ENCODE measurements around the gene BABAM2. TPM values are rescaled to one million over a fixed set of nuclear protein-coding genes. Genes with fewer than 3 reads are reported as not detected.

The BABAM2 gene
- total and polyA plus RNA-seq, 10 of the 15 experiments (the other 5 are each of a cell fraction or from before 2014, with no cell fraction given), result 30.7 to 59.9 (median 44.5) TPM

GRCh38 chr2:28294451-28294850, 403.9 kb downstream of the BABAM2 start:
- SMC1A ChIA-PET (ENCODE audit: uncharacterized antibody, unreplicated experiment), result interaction anchor here (0.9 kb wide), 1 partner anchor 308 kb away, joined by 3 read pairs; no protein-coding TSS in a partner anchor
- no peaks in the 10 kb centered on the region for H3K36me3 ChIP-seq (ENCODE audit: control insufficient read depth in 2 of 2, insufficient read depth in 2 of 2, low read length in 1 of 2)
- no peaks in the 10 kb centered on the region for H3K79me2 ChIP-seq (ENCODE audit: control insufficient read depth, insufficient read depth, low read length)
- 94% methylated on average over 1 of the region's 1 CpG for WGBS (ENCODE audit: insufficient coverage, insufficient replicate concordance, low lambda C conversion rate, missing lambda C conversion rate)
- CTCF ChIA-PET, result no interaction called here
- TF ChIP-seq RUNX3 (IDR thresholded peaks at IDR 0.05; ENCODE audit: low read length) (no peak), SREBF2 (IDR thresholded peaks at IDR 0.05; ENCODE audit: low read length) (no peak), JUNB (IDR thresholded peaks at IDR 0.05) (no peak)
- TF ChIP-seq, protein P1, sequence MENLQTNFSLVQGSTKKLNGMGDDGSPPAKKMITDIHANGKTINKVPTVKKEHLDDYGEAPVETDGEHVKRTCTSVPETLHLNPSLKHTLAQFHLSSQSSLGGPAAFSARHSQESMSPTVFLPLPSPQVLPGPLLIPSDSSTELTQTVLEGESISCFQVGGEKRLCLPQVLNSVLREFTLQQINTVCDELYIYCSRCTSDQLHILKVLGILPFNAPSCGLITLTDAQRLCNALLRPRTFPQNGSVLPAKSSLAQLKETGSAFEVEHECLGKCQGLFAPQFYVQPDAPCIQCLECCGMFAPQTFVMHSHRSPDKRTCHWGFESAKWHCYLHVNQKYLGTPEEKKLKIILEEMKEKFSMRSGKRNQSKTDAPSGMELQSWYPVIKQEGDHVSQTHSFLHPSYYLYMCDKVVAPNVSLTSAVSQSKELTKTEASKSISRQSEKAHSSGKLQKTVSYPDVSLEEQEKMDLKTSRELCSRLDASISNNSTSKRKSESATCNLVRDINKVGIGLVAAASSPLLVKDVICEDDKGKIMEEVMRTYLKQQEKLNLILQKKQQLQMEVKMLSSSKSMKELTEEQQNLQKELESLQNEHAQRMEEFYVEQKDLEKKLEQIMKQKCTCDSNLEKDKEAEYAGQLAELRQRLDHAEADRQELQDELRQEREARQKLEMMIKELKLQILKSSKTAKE (IDR thresholded peaks at IDR 0.05; ENCODE audit: low read depth, poor library complexity, severe bottlenecking), result no peak
- POLR2A ChIA-PET, result no interaction called here
- RAD21 ChIA-PET (ENCODE audit: unreplicated experiment), result interaction anchor here (0.7 kb wide), 1 partner anchor 69 kb away, joined by 3 read pairs; no protein-coding TSS in a partner anchor
- intact Hi-C loops (cut with micrococcal nuclease; ENCODE audit: unreplicated experiment) (no loop called here), in situ Hi-C loops (cut with MboI) (no loop called here)
- H3K9me3 ChIP-seq (replicated peaks; ENCODE audit: control insufficient read depth, insufficient read depth, low read length), result no peaks in the 10 kb centered on the region
- H3K4me1 ChIP-seq (ENCODE audit: control insufficient read depth, insufficient read depth, low read length), result no peaks in the 10 kb centered on the region
- no peak overlapping the region for H2AFZ ChIP-seq (ENCODE audit: control insufficient read depth, low read depth, low read length)
- H4K20me1 ChIP-seq (ENCODE audit: control insufficient read depth, insufficient read depth), result no peaks in the 10 kb centered on the region
- FAIRE-seq, result no peak
- no TSS peak for BruUV-seq (replicated peaks)
- no peak overlapping the region for H3K9ac ChIP-seq (ENCODE audit: control insufficient read depth, insufficient read depth, low read length)
- H3K4me2 ChIP-seq (ENCODE audit: control insufficient read depth, insufficient read depth), result no peak overlapping the region
- DNase-seq (ENCODE audit: low read depth, low spot score), result no peak
- no peak overlapping the region for H3K27ac ChIP-seq (ENCODE audit: control insufficient read depth, insufficient read depth)
- ATAC-seq, result no peak
- H3K4me3 ChIP-seq, result no peak overlapping the region
- H3K27me3 ChIP-seq (replicated peaks in 1 of 2; ENCODE audit: control insufficient read depth in 2 of 2, insufficient read depth in 2 of 2, low read length in 1 of 2), result no peaks in the 10 kb centered on the region

DNA sequence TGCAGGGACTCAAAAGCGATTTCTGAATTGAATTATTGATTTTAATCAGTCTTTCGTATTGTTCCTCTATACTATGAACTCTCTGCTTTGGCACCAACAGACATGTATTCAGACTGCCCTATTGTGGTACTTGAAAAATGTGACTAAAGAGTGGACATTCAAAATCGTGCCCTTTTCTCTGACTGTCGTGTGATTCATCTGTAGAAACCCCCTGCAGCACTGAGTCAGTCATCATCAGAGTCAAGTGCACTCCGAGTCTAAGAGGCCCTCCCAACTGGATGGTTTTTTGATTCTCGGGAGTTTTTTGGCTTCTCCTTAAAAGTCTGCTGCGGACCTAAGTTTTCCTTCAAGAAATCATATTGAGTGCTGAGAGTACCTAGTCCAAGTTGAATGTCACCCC, 405.7 kb downstream of the BABAM2 start:
- no peak overlapping the region for H2AFZ ChIP-seq (ENCODE audit: control insufficient read depth, low read depth, low read length)
- WGBS (ENCODE audit: insufficient coverage, insufficient replicate concordance, low lambda C conversion rate, missing lambda C conversion rate), result 87% methylated on average over 7 of the region's 7 CpGs
- BruUV-seq (replicated peaks), result no TSS peak
- intact Hi-C loops (cut with micrococcal nuclease; ENCODE audit: unreplicated experiment) (no loop called here), in situ Hi-C loops (cut with MboI) (no loop called here)
- H3K27me3 ChIP-seq (replicated peaks in 1 of 2; ENCODE audit: control insufficient read depth in 2 of 2, insufficient read depth in 2 of 2, low read length in 1 of 2), result no peaks in the 10 kb centered on the region
- ChIA-PET SMC1A (ENCODE audit: uncharacterized antibody, unreplicated experiment) (no interaction called here), POLR2A (no interaction called here), CTCF (no interaction called here), RAD21 (ENCODE audit: unreplicated experiment) (no interaction called here)
- H3K9ac ChIP-seq (ENCODE audit: control insufficient read depth, insufficient read depth, low read length), result no peak overlapping the region
- no peak overlapping the region for H3K4me3 ChIP-seq
- H3K4me2 ChIP-seq (ENCODE audit: control insufficient read depth, insufficient read depth), result no peak overlapping the region
- no peaks in the 10 kb centered on the region for H3K36me3 ChIP-seq (ENCODE audit: control insufficient read depth in 2 of 2, insufficient read depth in 2 of 2, low read length in 1 of 2)
- FAIRE-seq, result no peak
- H3K4me1 ChIP-seq (ENCODE audit: control insufficient read depth, insufficient read depth, low read length), result no peaks in the 10 kb centered on the region
- no peak for DNase-seq (ENCODE audit: low read depth, low spot score)
- no peak overlapping the region for H3K27ac ChIP-seq (ENCODE audit: control insufficient read depth, insufficient read depth)
- no peak for ATAC-seq
- no peaks in the 10 kb centered on the region for H3K9me3 ChIP-seq (replicated peaks; ENCODE audit: control insufficient read depth, insufficient read depth, low read length)
- H3K79me2 ChIP-seq (ENCODE audit: control insufficient read depth, insufficient read depth, low read length), result no peaks in the 10 kb centered on the region
- no peaks in the 10 kb centered on the region for H4K20me1 ChIP-seq (ENCODE audit: control insufficient read depth, insufficient read depth)
- TF ChIP-seq NRF1 (conservative IDR thresholded peaks at IDR 0.05; ENCODE audit: low read depth, low read length), result no peak
- no peak for TF ChIP-seq EED (IDR thresholded peaks at IDR 0.05; ENCODE audit: low read depth)
- TF ChIP-seq SIX5 (IDR thresholded peaks at IDR 0.05; ENCODE audit: low read depth, low read length, severe bottlenecking), result no peak
- no peak for TF ChIP-seq CREB1 (IDR thresholded peaks at IDR 0.05; ENCODE audit: low read depth)
- no peak for TF ChIP-seq PAX5 (IDR thresholded peaks at IDR 0.05; ENCODE audit: borderline replicate concordance, low read depth, low read length)
- no peak for TF ChIP-seq CUX1 (IDR thresholded peaks at IDR 0.05; ENCODE audit: insufficient replicate concordance, low read depth, low read length)
- no peak for TF ChIP-seq BRCA1 (IDR thresholded peaks at IDR 0.05; ENCODE audit: low read depth, low read length)
- TF ChIP-seq HDAC2 (IDR thresholded peaks at IDR 0.05), result no peak
- no peak for TF ChIP-seq TAF1 (IDR thresholded peaks at IDR 0.05; ENCODE audit: borderline replicate concordance, low read depth, low read length)
